Colonic mucosa (tissue), 4 donors: ENCODE results near the gene LILRB5. TPM values are rescaled to one million over a fixed set of nuclear protein-coding genes. Genes with fewer than 3 reads are reported as not detected.
"Not testable (repeated sequence)": the region's sequence is repeated elsewhere in the genome, so short reads cannot be mapped to it uniquely, and the experiment has no call there.

ENCODE experiments used
- DNase-seq: peaks from one replicate; pipeline ENCODE4 v3.0.0-alpha.2; 2020
- H3K27ac ChIP-seq: fragments of 200-600 bp; one replicate; pipeline ENCODE4 v1.8.0; 2021
- H3K27me3 ChIP-seq: fragments of 200-600 bp; one replicate; pipeline ENCODE4 v1.8.0; 2021
- H3K36me3 ChIP-seq: fragments of 200-600 bp; one replicate; pipeline ENCODE4 v1.8.0; 2021
- H3K4me1 ChIP-seq: fragments of 200-600 bp; one replicate; pipeline ENCODE4 v1.8.0; 2021; ENCODE audit warnings: mild to moderate bottlenecking
- H3K4me3 ChIP-seq: fragments of 200-600 bp; one replicate; pipeline ENCODE4 v1.8.0; 2021
- H3K9ac ChIP-seq, 2 donors: one replicate each; pipeline ENCODE4 v1.7.0; 2013; ENCODE audit warnings: control low read depth in 2 of 2, low read depth in 2 of 2, low read length in 2 of 2
- H3K9me3 ChIP-seq: fragments of 200-600 bp; one replicate; pipeline ENCODE4 v1.8.0; 2021
- CTCF ChIP-seq: fragments of 200-600 bp; IDR thresholded peaks from one replicate; pipeline ENCODE4 v1.8.0; 2022; ENCODE audit warnings: antibody characterized with exemption, mild to moderate bottlenecking
- intact Hi-C: fragments of 100-400 bp; cut with DNase I; formaldehyde crosslinking; loops from one replicate; pipeline ENCODE4 v1.14.1; 2022
- total RNA-seq, 2 donors: library from RNA; stranded (reverse); fragmentation: NEBNext Ultra II Directional in 1 of 2; extraction: Animal tissue kit (Norgen Biotek cat#: 25700) in 1 of 2; gene quantifications; one replicate each; pipeline ENCODE4 v1.2.1, GENCODE V29; 2021
- donor health status: healthy.
- donor health status: DM: no; HTN: no; CAD: no.
- donor health status: DM: no; HTN: no; CAD: no.

The LILRB5 gene
- total RNA-seq, 2 donors from 2014 or later: 2.2 to 8.6 TPM

GRCh38 chr19:54298357-54299125 is 41.5 kb upstream of the LILRB5 start:
- H3K27me3 ChIP-seq: no peaks in the 10 kb centered on the region
- no peak for TF ChIP-seq CTCF
- H3K9ac ChIP-seq: no peak overlapping the region
- no peak overlapping the region for H3K27ac ChIP-seq
- H3K36me3 ChIP-seq: no peaks in the 10 kb centered on the region
- no peak overlapping the region for H3K4me3 ChIP-seq
- DNase-seq: no peak
- H3K9me3 ChIP-seq: no peaks in the 10 kb centered on the region
- intact Hi-C loops: loop anchor here (10.0 kb wide), 1 partner anchor 276 kb away; the partner anchor contains the start of gene LILRA2
- no peaks in the 10 kb centered on the region for H3K4me1 ChIP-seq

- Histone ChIP-seq H3K27ac (no peak overlapping the region), H3K4me1 (no peaks in the 10 kb centered on the region), H3K36me3 (no peaks in the 10 kb centered on the region), H3K4me3 (no peak overlapping the region), H3K27me3 (no peaks in the 10 kb centered on the region), H3K9me3 (no peaks in the 10 kb centered on the region), H3K9ac (no peak overlapping the region)
- intact Hi-C loops: loop anchor here (10.0 kb wide), 1 partner anchor 277 kb away; the partner anchor contains the start of gene LILRA2
- DNase-seq: no peak
- no peak for TF ChIP-seq CTCF
Observed at GRCh38 chr19:54297759-54298305, 40.8 kb upstream of the LILRB5 start.

GRCh38 chr19:54294539-54294938 is 37.5 kb upstream of the LILRB5 start:
- Histone ChIP-seq H3K4me1 (no peaks in the 10 kb centered on the region), H3K36me3 (no peaks in the 10 kb centered on the region), H3K9me3 (no peaks in the 10 kb centered on the region), H3K4me3 (no peak overlapping the region), H3K27ac (no peak overlapping the region), H3K9ac (no peak overlapping the region), H3K27me3 (no peaks in the 10 kb centered on the region)
- intact Hi-C loops: loop anchor here (10.0 kb wide), 1 partner anchor 280 kb away; the partner anchor contains the start of gene LILRA2
- TF ChIP-seq CTCF: no peak
- DNase-seq: no peak

DNA sequence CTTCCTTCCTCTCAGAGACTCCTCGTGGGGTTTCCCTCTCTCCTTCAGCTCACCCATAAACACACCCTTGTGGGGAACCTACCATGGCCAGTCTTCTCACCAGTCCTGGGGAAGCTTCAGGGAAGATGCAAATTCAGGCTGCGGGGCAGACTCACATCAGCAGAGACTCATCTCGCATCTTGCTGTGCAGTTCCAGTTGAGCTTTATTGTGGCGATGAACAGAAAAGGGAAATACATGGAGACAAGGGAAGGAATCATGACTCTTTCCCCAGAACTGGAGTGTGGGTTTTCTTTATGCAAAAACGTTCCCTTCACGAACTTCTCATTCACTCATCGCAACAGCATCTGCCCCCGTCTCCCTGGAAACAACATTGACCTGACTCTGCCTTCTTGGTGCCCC is 32.1 kb upstream of the LILRB5 start:
- intact Hi-C loops, H3K9me3 ChIP-seq, H3K27ac ChIP-seq, H3K36me3 ChIP-seq, H3K27me3 ChIP-seq, DNase-seq, H3K4me1 ChIP-seq, H3K4me3 ChIP-seq, H3K9ac ChIP-seq: not testable (repeated sequence)

DNA sequence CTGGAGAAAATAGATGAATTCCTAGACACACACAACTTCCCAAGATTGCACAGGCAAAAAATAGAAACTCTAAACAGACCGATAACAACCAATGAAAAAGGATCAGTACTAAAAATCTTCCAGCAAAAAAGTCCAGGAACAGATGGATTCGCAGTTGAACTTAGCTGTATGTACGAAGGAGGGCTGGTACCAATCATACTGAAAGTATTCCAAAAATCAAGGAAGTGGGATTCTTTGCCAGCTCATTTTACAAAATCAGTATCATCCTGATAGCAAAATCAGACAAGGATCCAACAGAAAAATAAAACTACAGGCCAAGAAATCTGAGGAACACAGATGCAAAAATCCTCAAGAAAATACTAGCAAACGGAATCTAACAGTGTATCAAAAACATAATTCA is 30.4 kb upstream of the LILRB5 start:
- DNase-seq: no peak
- Histone ChIP-seq H3K27ac (no peak overlapping the region), H3K27me3 (no peaks in the 10 kb centered on the region), H3K4me1 (no peaks in the 10 kb centered on the region), H3K9ac (no peak overlapping the region), H3K36me3 (no peaks in the 10 kb centered on the region), H3K9me3 (no peaks in the 10 kb centered on the region), H3K4me3 (no peak overlapping the region)
- no peak for TF ChIP-seq CTCF
- intact Hi-C loops: no loop called here

DNA sequence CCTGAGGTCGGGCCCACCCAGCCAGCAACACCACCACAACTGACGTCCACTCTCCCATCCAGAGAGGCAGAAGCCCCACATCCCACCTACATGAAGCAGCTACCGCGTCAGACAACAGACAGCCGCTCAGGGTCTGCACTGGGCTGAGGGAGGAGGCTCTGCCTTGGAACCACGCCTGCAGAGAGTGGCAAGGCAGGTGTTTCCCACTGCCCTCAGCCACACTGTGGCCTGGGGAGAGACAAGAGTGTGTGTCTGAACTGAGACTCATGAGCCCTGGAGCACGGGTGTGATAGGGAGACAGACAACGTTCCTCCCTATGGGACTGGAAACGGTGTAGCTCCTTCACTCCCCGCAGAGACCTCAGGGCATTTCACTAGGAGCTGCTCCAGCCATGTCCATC is 29.2 kb upstream of the LILRB5 start:
- H3K27me3 ChIP-seq, H3K36me3 ChIP-seq, intact Hi-C loops, H3K9me3 ChIP-seq, H3K4me3 ChIP-seq, DNase-seq, H3K9ac ChIP-seq, H3K4me1 ChIP-seq, H3K27ac ChIP-seq: not testable (repeated sequence)

DNA sequence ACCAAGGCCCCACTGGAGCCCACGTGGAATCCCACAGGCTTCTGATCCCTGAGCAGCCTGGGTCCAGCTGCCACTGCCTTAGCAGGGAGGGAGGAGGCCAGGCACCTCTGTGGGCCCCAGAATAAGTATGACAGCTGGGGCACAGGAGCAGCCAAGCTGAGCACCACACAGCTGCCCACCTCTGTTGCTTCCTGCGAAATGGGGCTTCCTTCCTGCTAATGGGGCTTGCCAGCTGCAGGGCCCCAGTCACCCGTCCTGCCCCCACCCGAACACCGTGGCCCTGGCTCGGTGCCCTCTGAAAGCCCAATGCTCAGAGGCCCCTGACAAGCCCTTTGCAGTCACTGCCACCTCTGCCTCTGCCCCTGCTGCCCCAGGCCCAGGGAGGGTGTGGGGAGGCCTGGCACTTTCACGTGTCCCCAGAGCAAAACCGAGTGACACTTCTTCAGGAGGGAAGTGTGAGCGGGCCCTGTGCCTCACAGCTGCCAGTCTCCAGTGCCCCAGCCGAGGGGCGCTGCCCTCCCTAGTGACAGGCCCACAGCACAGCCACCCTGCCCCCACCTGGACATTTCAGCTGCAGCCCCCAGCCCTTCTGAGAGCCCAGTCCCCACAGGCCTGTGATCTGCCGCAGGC is 28.5 kb upstream of the LILRB5 start:
- intact Hi-C loops, H3K36me3 ChIP-seq, DNase-seq, H3K4me3 ChIP-seq, H3K27ac ChIP-seq, H3K9ac ChIP-seq, H3K27me3 ChIP-seq, H3K9me3 ChIP-seq, H3K4me1 ChIP-seq: not testable (repeated sequence)
